NCI-H510A (cell line): Measurements from ENCODE around the gene ATXN7L3B.
"Not testable (repeated sequence)": the region's sequence is repeated elsewhere in the genome, so short reads cannot be mapped to it uniquely, and the experiment has no call there.

Source experiments
- DNase-seq: peaks from one replicate; lab custom pipeline; 2025; lab: John Stamatoyannopoulos, UW

ATXN7L3B gene

GRCh38 chr12:74537707-74538385 is at the start of gene ATXN7L3B:
ATXN7L3B (plus strand) TSS chr12:74537835; CDS start chr12:74538113, 278 bp downstream.
- peak; percentile 95 for DNase-seq

- DNase-seq, result no peak
Observed at GRCh38 chr12:74488134-74488533, 49.5 kb upstream of the ATXN7L3B start.

GRCh38 chr12:74489543-74489942 is 48.1 kb upstream of the ATXN7L3B start:
- no peak for DNase-seq

- no peak for DNase-seq
Observed at GRCh38 chr12:74490390-74491064, 47.1 kb upstream of the ATXN7L3B start.

GRCh38 chr12:74491374-74491773 is 46.3 kb upstream of the ATXN7L3B start:
- DNase-seq, result no peak

GRCh38 chr12:74499192-74499591 is 38.4 kb upstream of the ATXN7L3B start:
- no peak for DNase-seq

- not testable (repeated sequence) for DNase-seq
Observed at GRCh38 chr12:74508873-74509657, 28.6 kb upstream of the ATXN7L3B start.

GRCh38 chr12:74509886-74510285 is 27.7 kb upstream of the ATXN7L3B start:
- DNase-seq, result no peak

- DNase-seq, result no peak
Observed at GRCh38 chr12:74514098-74514872, 23.4 kb upstream of the ATXN7L3B start.

GRCh38 chr12:74515849-74516248 is 21.8 kb upstream of the ATXN7L3B start:
- no peak for DNase-seq

- no peak for DNase-seq
Observed at GRCh38 chr12:74526535-74526934, 11.1 kb upstream of the ATXN7L3B start.

- DNase-seq, result no peak
Observed at GRCh38 chr12:74527491-74527890, 10.1 kb upstream of the ATXN7L3B start.

- no peak for DNase-seq
Observed at GRCh38 chr12:74530676-74531075, 7.0 kb upstream of the ATXN7L3B start.

GRCh38 chr12:74535536-74535935 is 2.1 kb upstream of the ATXN7L3B start:
- DNase-seq, result no peak

GRCh38 chr12:74537126-74537706 is 419 bp upstream of the ATXN7L3B start:
- DNase-seq, result peak; percentile 44

- no peak for DNase-seq
Observed at GRCh38 chr12:74538491-74539258, 1.0 kb downstream of the ATXN7L3B start.

- DNase-seq, result no peak
Observed at GRCh38 chr12:74539261-74539660, 1.6 kb downstream of the ATXN7L3B start.

- no peak for DNase-seq
Observed at GRCh38 chr12:74539765-74540526, 2.3 kb downstream of the ATXN7L3B start.

- no peak for DNase-seq
Observed at GRCh38 chr12:74541074-74541473, 3.4 kb downstream of the ATXN7L3B start.

- DNase-seq, result no peak
Observed at GRCh38 chr12:74547249-74547648, 9.6 kb downstream of the ATXN7L3B start.
